OCI-LY3 (cell line): ENCODE measurements around the gene ZNF846.

Experiments
- EZH2phosphoT487 ChIP-seq: fragments of 200-600 bp; shearing (Covaris generic); IDR thresholded peaks from 2 replicates; pipeline ENCODE4 v1.6.1; 2018; ENCODE audit warnings: antibody characterized with exemption, mixed run types, low read depth
- TF ChIP-seq, protein P1 (sequence below): fragments of 200-600, 300-600 bp; sonication (generic); IDR thresholded peaks from 2 replicates; pipeline ENCODE4 v1.5.1; 2014; ENCODE audit warnings: antibody characterized with exemption, low read length, low read depth

DNA sequence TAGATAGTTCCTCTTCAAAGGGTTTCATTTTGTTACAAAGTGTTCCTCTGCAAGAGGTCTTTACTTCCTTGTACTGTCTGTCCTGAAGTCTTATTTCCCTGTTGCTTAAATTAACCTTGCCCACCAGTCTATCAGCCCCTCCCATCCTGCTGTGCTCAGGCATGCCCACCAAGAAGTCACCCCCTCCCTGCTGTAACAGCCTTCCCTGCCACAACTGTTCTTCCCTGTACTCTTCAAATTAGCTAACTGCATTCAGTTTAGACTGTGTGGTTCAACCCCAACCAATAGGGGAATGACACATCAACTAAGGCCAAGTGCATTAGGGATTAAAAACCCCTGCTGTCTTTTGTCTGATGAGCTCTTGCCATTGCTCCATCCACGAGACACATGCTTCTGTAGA lies 59.2 kb downstream of the ZNF846 start:
- TF ChIP-seq, protein P1, sequence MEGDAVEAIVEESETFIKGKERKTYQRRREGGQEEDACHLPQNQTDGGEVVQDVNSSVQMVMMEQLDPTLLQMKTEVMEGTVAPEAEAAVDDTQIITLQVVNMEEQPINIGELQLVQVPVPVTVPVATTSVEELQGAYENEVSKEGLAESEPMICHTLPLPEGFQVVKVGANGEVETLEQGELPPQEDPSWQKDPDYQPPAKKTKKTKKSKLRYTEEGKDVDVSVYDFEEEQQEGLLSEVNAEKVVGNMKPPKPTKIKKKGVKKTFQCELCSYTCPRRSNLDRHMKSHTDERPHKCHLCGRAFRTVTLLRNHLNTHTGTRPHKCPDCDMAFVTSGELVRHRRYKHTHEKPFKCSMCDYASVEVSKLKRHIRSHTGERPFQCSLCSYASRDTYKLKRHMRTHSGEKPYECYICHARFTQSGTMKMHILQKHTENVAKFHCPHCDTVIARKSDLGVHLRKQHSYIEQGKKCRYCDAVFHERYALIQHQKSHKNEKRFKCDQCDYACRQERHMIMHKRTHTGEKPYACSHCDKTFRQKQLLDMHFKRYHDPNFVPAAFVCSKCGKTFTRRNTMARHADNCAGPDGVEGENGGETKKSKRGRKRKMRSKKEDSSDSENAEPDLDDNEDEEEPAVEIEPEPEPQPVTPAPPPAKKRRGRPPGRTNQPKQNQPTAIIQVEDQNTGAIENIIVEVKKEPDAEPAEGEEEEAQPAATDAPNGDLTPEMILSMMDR: no peak
- no peak for TF ChIP-seq EZH2phosphoT487
